HEK293 (cell line): ENCODE results near the gene LPIN1.

Experiments used
- TCF7L2 ChIP-seq: IDR thresholded peaks from 2 replicates; pipeline ENCODE4 v1.6.1; 2011; ENCODE audit warnings: low read depth, mild to moderate bottlenecking, inconsistent platforms, low read length, moderate library complexity, borderline replicate concordance
- ZBTB17 ChIP-seq: fragments of 450-650 bp; formaldehyde crosslinking; IDR thresholded peaks from 2 replicates; pipeline ENCODE4 v1.5.1; 2016; ENCODE audit warnings: missing biosample characterization, missing genetic modification characterization
- ZNF10 ChIP-seq: fragments of 450-650 bp; formaldehyde crosslinking; IDR thresholded peaks from 2 replicates; pipeline ENCODE4 v1.5.1; 2017; ENCODE audit warnings: missing biosample characterization, missing genetic modification characterization
- ZNF19 ChIP-seq: fragments of 450-650 bp; formaldehyde crosslinking; IDR thresholded peaks from 2 replicates; pipeline ENCODE4; 2016; ENCODE audit warnings: missing biosample characterization, missing genetic modification characterization, low read depth
- ZNF416 ChIP-seq: fragments of 450-650 bp; formaldehyde crosslinking; IDR thresholded peaks from 2 replicates; pipeline ENCODE4 v1.5.1; 2016; ENCODE audit warnings: missing biosample characterization, missing genetic modification characterization
- TF ChIP-seq, protein P1 (sequence below): fragments of 450-650 bp; formaldehyde crosslinking; conservative IDR thresholded peaks from 2 replicates; pipeline ENCODE4 v1.5.1; 2016; ENCODE audit warnings: low read depth, missing biosample characterization, missing genetic modification characterization
- TF ChIP-seq, protein P2 (sequence below): fragments of 450-650 bp; formaldehyde crosslinking; IDR thresholded peaks from 2 replicates; pipeline ENCODE4 v1.5.1; 2016; ENCODE audit warnings: missing biosample characterization, missing genetic modification characterization
- TF ChIP-seq, protein P3 (sequence below): fragments of 450-650 bp; formaldehyde crosslinking; IDR thresholded peaks from 2 replicates; pipeline ENCODE4 v1.5.1; 2016; ENCODE audit warnings: missing biosample characterization, missing genetic modification characterization
- TF ChIP-seq, protein P4 (sequence below): fragments of 450-650 bp; formaldehyde crosslinking; IDR thresholded peaks from 2 replicates; pipeline ENCODE4 v1.5.1; 2016; ENCODE audit warnings: missing biosample characterization, missing genetic modification characterization
- TF ChIP-seq, protein P5 (sequence below): fragments of 450-650 bp; formaldehyde crosslinking; IDR thresholded peaks from 2 replicates; pipeline ENCODE4 v1.5.1; 2017; ENCODE audit warnings: missing biosample characterization, missing genetic modification characterization
- TF ChIP-seq, protein P6 (sequence below): fragments of 450-650 bp; formaldehyde crosslinking; IDR thresholded peaks from 2 replicates; pipeline ENCODE4 v1.5.1; 2016; ENCODE audit warnings: missing biosample characterization, missing genetic modification characterization

DNA sequence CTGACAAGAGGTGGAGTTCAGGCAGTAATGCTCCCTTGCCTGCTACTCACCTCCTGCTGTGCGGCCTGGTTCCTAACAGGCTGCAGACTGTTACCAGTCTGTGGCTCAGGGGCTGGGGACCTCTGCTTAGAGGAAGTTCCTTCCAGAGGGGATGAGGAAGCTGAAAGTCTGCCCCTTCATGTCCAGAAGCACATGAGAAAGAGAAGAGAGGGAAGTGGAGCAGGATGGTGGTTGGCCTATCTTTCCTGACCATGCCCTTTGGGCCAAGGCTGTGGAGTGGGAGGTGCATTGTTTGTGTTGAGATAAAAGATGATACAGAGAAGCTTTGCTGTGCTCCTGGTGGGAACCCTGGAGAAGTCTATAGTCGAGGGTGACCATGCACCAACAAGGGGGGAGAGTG lies 112.5 kb downstream of the LPIN1 start:
- TF ChIP-seq, protein P1, sequence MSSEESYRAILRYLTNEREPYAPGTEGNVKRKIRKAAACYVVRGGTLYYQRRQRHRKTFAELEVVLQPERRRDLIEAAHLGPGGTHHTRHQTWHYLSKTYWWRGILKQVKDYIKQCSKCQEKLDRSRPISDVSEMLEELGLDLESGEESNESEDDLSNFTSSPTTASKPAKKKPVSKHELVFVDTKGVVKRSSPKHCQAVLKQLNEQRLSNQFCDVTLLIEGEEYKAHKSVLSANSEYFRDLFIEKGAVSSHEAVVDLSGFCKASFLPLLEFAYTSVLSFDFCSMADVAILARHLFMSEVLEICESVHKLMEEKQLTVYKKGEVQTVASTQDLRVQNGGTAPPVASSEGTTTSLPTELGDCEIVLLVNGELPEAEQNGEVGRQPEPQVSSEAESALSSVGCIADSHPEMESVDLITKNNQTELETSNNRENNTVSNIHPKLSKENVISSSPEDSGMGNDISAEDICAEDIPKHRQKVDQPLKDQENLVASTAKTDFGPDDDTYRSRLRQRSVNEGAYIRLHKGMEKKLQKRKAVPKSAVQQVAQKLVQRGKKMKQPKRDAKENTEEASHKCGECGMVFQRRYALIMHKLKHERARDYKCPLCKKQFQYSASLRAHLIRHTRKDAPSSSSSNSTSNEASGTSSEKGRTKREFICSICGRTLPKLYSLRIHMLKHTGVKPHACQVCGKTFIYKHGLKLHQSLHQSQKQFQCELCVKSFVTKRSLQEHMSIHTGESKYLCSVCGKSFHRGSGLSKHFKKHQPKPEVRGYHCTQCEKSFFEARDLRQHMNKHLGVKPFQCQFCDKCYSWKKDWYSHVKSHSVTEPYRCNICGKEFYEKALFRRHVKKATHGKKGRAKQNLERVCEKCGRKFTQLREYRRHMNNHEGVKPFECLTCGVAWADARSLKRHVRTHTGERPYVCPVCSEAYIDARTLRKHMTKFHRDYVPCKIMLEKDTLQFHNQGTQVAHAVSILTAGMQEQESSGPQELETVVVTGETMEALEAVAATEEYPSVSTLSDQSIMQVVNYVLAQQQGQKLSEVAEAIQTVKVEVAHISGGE: no peak
- TF ChIP-seq, protein P2, sequence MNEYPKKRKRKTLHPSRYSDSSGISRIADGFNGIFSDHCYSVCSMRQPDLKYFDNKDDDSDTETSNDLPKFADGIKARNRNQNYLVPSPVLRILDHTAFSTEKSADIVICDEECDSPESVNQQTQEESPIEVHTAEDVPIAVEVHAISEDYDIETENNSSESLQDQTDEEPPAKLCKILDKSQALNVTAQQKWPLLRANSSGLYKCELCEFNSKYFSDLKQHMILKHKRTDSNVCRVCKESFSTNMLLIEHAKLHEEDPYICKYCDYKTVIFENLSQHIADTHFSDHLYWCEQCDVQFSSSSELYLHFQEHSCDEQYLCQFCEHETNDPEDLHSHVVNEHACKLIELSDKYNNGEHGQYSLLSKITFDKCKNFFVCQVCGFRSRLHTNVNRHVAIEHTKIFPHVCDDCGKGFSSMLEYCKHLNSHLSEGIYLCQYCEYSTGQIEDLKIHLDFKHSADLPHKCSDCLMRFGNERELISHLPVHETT (tag by site-specific recombination): no peak
- TF ChIP-seq, protein P3, sequence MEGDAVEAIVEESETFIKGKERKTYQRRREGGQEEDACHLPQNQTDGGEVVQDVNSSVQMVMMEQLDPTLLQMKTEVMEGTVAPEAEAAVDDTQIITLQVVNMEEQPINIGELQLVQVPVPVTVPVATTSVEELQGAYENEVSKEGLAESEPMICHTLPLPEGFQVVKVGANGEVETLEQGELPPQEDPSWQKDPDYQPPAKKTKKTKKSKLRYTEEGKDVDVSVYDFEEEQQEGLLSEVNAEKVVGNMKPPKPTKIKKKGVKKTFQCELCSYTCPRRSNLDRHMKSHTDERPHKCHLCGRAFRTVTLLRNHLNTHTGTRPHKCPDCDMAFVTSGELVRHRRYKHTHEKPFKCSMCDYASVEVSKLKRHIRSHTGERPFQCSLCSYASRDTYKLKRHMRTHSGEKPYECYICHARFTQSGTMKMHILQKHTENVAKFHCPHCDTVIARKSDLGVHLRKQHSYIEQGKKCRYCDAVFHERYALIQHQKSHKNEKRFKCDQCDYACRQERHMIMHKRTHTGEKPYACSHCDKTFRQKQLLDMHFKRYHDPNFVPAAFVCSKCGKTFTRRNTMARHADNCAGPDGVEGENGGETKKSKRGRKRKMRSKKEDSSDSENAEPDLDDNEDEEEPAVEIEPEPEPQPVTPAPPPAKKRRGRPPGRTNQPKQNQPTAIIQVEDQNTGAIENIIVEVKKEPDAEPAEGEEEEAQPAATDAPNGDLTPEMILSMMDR (tag by site-specific recombination): no peak
- no peak for TF ChIP-seq ZNF10 (tag by site-specific recombination)
- TF ChIP-seq, protein P4, sequence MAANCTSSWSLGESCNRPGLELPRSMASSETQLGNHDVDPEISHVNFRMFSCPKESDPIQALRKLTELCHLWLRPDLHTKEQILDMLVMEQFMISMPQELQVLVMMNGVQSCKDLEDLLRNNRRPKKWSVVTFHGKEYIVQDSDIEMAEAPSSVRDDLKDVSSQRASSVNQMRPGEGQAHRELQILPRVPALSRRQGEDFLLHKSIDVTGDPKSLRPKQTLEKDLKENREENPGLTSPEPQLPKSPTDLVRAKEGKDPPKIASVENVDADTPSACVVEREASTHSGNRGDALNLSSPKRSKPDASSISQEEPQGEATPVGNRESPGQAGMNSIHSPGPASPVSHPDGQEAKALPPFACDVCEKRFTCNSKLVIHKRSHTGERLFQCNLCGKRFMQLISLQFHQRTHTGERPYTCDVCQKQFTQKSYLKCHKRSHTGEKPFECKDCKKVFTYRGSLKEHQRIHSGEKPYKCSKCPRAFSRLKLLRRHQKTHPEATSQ (tag by site-specific recombination): no peak
- TF ChIP-seq ZNF416 (tag by site-specific recombination): no peak
- TF ChIP-seq, protein P5, sequence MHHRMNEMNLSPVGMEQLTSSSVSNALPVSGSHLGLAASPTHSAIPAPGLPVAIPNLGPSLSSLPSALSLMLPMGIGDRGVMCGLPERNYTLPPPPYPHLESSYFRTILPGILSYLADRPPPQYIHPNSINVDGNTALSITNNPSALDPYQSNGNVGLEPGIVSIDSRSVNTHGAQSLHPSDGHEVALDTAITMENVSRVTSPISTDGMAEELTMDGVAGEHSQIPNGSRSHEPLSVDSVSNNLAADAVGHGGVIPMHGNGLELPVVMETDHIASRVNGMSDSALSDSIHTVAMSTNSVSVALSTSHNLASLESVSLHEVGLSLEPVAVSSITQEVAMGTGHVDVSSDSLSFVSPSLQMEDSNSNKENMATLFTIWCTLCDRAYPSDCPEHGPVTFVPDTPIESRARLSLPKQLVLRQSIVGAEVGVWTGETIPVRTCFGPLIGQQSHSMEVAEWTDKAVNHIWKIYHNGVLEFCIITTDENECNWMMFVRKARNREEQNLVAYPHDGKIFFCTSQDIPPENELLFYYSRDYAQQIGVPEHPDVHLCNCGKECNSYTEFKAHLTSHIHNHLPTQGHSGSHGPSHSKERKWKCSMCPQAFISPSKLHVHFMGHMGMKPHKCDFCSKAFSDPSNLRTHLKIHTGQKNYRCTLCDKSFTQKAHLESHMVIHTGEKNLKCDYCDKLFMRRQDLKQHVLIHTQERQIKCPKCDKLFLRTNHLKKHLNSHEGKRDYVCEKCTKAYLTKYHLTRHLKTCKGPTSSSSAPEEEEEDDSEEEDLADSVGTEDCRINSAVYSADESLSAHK (tag by site-specific recombination): no peak
- no peak for TF ChIP-seq ZNF19 (tag by site-specific recombination)
- TF ChIP-seq TCF7L2: no peak
- TF ChIP-seq, protein P6, sequence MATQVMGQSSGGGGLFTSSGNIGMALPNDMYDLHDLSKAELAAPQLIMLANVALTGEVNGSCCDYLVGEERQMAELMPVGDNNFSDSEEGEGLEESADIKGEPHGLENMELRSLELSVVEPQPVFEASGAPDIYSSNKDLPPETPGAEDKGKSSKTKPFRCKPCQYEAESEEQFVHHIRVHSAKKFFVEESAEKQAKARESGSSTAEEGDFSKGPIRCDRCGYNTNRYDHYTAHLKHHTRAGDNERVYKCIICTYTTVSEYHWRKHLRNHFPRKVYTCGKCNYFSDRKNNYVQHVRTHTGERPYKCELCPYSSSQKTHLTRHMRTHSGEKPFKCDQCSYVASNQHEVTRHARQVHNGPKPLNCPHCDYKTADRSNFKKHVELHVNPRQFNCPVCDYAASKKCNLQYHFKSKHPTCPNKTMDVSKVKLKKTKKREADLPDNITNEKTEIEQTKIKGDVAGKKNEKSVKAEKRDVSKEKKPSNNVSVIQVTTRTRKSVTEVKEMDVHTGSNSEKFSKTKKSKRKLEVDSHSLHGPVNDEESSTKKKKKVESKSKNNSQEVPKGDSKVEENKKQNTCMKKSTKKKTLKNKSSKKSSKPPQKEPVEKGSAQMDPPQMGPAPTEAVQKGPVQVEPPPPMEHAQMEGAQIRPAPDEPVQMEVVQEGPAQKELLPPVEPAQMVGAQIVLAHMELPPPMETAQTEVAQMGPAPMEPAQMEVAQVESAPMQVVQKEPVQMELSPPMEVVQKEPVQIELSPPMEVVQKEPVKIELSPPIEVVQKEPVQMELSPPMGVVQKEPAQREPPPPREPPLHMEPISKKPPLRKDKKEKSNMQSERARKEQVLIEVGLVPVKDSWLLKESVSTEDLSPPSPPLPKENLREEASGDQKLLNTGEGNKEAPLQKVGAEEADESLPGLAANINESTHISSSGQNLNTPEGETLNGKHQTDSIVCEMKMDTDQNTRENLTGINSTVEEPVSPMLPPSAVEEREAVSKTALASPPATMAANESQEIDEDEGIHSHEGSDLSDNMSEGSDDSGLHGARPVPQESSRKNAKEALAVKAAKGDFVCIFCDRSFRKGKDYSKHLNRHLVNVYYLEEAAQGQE (tag by site-specific recombination): no peak
- no peak for TF ChIP-seq ZBTB17 (tag by site-specific recombination)
